ENCODE results near the gene RGS3.

The RGS3 gene

GRCh38 chr9:113574441-113575262 is 111.1 kb downstream of the RGS3 start:
- no peak for FAIRE-seq

DNA sequence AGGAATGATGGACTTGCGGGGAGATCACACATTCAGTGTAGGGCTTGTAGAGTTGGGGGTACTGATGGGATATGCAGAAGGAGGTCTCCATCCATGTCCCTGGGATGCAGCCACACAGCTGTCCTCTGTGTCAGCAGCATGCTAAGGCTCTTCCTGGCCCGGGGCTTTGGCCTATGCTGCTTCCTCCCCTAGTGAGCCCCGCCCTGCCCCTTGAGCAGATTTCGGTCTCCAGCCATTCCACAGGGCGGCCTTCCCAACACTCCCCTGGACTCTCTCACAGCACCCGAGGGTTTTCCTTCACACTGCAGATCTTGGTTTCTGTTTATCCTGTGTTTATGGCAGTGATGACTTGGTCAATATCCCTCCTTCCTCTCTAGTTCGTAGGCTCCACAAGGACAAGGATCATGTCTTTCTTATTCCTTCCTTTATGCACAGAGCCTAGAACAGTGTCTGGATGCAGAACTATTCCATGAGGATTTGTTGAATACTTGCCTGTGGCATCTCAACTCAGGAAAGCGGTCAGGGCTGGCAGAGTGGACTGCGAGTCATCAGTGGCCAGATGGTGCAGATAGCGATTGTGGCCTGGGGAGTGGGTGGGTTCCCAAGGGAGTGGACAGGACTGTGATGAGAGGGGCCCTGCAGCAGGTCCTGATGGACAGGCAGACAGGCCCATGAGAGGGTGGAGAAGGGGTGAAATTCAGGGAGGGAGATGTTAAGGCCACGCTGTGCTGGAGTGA is 114.2 kb downstream of the RGS3 start:
- no peak for FAIRE-seq

- no peak for FAIRE-seq
Measured at GRCh38 chr9:113578279-113578865, 114.8 kb downstream of the RGS3 start.

GRCh38 chr9:113578882-113579282 is 115.4 kb downstream of the RGS3 start:
- no peak for FAIRE-seq

- FAIRE-seq, result no peak
Measured at GRCh38 chr9:113579283-113580040, 115.9 kb downstream of the RGS3 start.

DNA sequence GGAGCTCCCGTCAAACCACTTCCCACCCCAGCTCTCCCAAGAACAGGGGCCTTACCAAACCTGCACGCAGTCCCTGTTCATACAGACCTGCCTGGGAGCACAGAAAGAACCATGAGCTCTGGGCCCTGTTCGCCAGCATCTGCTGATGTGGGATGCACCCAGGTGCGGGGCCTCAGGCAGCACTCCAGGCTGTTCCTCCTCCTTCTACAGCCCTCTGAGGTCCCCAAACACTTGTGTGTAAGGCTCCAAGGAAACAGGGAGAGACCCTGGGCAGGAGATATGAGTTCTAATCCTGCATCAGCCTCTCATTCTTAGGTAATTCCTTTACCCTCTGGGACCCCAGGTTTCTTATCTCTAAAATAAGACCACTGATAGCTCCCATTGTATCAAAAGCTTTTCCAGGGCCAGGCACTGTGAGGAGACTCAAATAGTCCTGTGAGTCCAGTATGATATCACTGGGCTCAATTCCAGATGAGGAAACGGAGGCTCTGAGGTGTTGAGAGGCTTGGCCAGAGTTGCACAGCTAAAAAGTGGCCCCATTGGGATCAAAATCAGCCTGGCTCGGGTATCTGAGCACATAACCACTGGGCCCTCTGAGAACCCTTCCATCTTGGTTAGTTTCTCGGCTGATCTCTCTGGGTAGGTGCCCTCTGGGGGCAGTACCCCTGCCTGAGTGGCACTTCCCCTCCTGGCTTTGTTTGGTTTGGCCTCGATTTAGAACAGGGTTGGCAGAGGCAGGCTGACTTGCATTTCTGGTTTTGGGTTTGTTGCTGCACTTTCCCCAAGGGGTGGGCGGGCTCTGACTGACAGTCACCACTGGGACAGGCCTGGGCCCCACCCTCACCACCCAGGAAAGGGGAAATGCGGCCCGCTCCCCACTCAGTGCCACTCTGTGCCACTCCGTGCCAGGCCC is 116.8 kb downstream of the RGS3 start:
- FAIRE-seq, result no peak

DNA sequence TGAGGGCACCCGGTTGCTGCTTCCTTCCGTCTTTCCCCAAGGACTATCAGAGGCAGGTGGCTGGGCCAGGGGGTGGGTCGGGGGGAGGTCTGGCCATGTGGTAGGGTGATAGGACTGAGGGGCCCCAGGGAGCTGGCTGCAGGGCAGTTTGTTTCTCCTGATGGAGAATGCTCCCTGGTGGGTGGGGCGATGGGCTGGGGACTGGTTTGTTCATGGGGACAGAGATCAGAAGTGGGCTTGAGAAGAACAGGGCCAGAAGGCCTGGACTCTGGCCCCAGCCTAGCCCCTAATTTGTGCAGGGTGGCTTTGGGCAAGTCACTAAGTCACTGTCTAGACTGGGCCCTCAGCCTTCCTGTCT is 117.4 kb downstream of the RGS3 start:
- FAIRE-seq, result no peak

DNA sequence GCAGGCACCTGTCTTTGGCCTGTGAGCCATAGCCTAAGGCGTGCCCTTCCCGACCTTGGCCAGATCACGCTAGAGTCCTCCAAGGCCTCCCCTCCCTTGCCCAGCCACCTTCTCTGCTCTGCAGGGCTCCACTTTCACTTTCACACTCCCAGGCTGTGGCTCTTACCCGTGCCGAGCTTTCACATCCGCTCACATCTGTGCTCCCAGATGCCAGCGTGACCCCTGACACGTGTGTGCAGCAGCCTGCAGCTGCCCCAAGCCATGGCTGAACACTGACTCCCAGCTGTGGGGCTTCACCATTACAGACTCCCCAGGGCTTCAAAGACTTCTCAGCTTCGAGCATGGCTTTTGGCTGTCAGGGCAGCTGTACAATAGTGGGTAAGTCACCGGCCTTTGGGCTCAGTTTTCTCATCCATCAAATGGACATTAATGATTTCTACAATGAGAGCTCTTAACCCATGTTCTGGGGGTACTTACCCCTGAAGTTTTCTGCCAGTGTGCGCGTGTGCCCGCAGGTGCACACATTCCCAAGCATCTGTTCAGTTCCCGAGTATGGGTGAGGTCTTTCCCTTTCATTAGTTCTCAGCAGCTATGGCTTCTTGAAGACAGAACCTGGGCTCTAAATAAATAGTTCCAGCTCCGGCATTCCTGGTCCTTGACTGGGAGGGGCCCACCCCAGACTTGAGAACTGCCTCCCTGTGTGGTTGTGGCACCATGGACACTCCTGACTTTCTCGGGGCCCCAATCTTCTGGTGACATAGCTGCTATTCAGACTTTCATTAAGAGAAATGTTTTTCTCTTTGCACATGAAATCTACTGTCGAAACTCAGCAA is 118.6 kb downstream of the RGS3 start:
- FAIRE-seq, result no peak

DNA sequence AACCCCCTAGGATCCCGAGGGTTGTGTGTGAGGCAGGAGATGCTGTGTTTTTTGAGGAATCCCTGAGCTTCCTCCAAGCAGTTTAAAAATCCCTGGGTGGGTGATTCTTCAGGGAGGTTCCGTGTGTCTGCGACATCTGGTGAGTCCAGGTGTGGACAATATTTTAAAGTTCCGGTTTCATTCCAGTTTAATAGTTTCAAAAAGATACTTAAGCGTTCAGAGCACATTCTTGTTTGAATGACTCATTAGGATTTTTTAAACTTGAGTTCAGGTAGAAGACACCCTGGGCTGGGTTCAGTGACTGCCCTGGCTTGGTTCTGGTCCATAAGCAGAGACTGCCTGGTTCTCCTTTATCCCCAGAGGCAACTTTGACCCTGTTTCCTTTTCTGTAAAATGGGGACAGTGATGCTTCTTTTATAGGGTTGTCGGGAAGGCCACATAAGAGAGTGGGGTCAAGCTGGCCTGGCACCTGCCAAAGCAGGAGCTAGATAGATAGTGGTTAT is 119.2 kb downstream of the RGS3 start:
- FAIRE-seq, result no peak

GRCh38 chr9:113583511-113584427 is 120.2 kb downstream of the RGS3 start:
- no peak for FAIRE-seq

- no peak for FAIRE-seq
Measured at GRCh38 chr9:113584428-113585084, 121.0 kb downstream of the RGS3 start.

DNA sequence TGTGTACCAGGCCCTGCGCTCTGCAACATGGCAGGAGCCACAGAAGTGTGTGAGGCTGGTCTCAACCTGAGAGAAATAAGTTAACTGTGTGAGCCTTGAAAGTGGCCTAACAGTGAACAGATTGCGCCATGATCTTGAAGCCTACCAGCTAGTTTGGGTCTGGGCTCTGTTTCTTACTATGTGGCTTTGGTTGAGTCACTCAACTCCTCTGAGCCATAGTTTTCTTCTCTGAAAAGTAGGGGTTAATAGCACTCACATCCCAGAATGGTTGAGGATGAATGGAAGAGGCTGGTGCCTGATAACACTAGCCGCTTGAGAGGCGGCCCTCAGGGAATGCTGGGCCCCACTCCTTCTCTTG is 121.5 kb downstream of the RGS3 start:
- no peak for FAIRE-seq

- no peak for FAIRE-seq
Measured at GRCh38 chr9:113585555-113585954, 122.0 kb downstream of the RGS3 start.

GRCh38 chr9:113587471-113588031 is 124.0 kb downstream of the RGS3 start:
- no peak for FAIRE-seq

DNA sequence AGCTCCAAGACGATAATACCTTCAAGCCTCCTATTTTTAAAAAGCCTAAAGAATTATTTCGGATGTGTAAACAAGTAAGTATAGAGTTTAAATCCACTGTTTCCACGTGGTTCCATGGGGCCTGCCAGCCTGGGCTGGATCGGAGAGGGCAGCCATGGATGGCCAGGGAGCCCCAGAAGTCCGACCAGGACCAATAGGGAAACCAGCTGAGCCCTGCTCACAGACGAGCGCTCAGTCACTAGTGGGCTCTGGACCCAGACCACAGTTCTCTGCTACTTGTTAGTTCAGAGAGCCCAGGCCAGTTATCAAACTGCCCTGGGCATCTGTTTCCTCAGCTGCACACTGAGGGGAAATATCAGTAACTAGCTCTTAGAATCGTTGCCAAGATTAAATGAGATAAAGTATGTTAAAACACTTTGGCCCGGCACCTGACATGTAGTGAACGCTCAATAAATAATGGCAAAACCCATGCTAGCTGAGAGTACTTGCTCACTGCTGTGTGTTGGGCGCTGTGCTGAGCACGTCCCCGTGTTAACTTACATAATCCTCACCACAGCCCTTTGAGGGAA is 124.8 kb downstream of the RGS3 start:
- no peak for FAIRE-seq

GRCh38 chr9:113588936-113589335 is 125.4 kb downstream of the RGS3 start:
- FAIRE-seq, result no peak

GRCh38 chr9:113589407-113589806 is 125.9 kb downstream of the RGS3 start:
- FAIRE-seq, result no peak

GRCh38 chr9:113589890-113590289 is 126.4 kb downstream of the RGS3 start:
- FAIRE-seq, result no peak

- no peak for FAIRE-seq
Measured at GRCh38 chr9:113590389-113590788, 126.9 kb downstream of the RGS3 start.
